Vagina (tissue), 2 donors: ENCODE results near the gene DUSP3. TPM values are rescaled to one million over a fixed set of nuclear protein-coding genes. Genes with fewer than 3 reads are reported as not detected.

Experiments used
- DNase-seq, 2 donors: peaks; one replicate each; pipeline ENCODE4 v3.0.0-alpha.2; 2017; ENCODE audit errors: extremely low spot score in 2 of 2
- H3K27ac ChIP-seq: fragments of 200-600 bp; sonication (generic); one replicate; pipeline ENCODE4 v1.5.1; 2019
- H3K27me3 ChIP-seq: fragments of 200-600 bp; sonication (generic); one replicate; pipeline ENCODE4 v1.5.1; 2019
- H3K36me3 ChIP-seq, 2 donors: fragments of 200-600 bp; sonication (generic); one replicate each; pipeline ENCODE4 v1.5.1; 2017 to 2019
- H3K4me1 ChIP-seq: fragments of 200-600 bp; sonication (generic); one replicate; pipeline ENCODE4 v1.5.1; 2019
- H3K4me3 ChIP-seq, 2 donors: fragments of 200-600 bp; sonication (generic); 1 replicate in 1 of 2; 2 replicates in 1 of 2; pipeline ENCODE4 v1.5.1; 2016 to 2019
- H3K9me3 ChIP-seq: fragments of 200-600 bp; sonication (generic); one replicate; pipeline ENCODE4 v1.5.1; 2019
- CTCF ChIP-seq, 3 experiments: fragments of 450-650 bp in 2 of 3; fragments of 200-600 bp in 1 of 3; sonication (generic) in 1 of 3; IDR thresholded peaks; one replicate each; pipeline ENCODE4 v1.5.1; 2017 to 2019; ENCODE audit warnings: antibody characterized with exemption in 3 of 3, mild to moderate bottlenecking in 2 of 3, moderate library complexity in 2 of 3
- POLR2A ChIP-seq, 2 donors: fragments of 450-650 bp; IDR thresholded peaks; one replicate each; pipeline ENCODE4 v1.6.1; 2017; ENCODE audit warnings: antibody characterized with exemption in 2 of 2, mild to moderate bottlenecking in 2 of 2, moderate library complexity in 2 of 2
- POLR2AphosphoS5 ChIP-seq, 2 donors: sonication (generic); formaldehyde crosslinking; IDR thresholded peaks; one replicate each; pipeline ENCODE4 v1.9.0; 2017; ENCODE audit warnings: antibody characterized with exemption in 2 of 2, mild to moderate bottlenecking in 2 of 2, low read depth in 1 of 2; ENCODE audit not compliant: insufficient read depth in 1 of 2
- intact Hi-C: fragments of 100-400 bp; cut with DNase I; formaldehyde crosslinking; loops from one replicate; pipeline ENCODE4 v1.15.1; 2023
- total RNA-seq: library from RNA; depleted of rRNA; stranded (reverse); fragments of >200 nt; gene quantifications from one replicate; pipeline ENCODE4 v1.2.3, GENCODE V29; 2016

The DUSP3 gene
- total RNA-seq, 1 donor from 2014 or later: 43.5 TPM

GRCh38 chr17:43741636-43742035 lies 37.1 kb downstream of the DUSP3 start:
- no peak for DNase-seq
- Histone ChIP-seq H3K4me3 (no peak overlapping the region), H3K27me3 (no peaks in the 10 kb centered on the region), H3K4me1 (no peaks in the 10 kb centered on the region), H3K9me3 (no peaks in the 10 kb centered on the region), H3K27ac (no peak overlapping the region), H3K36me3 (no peaks in the 10 kb centered on the region)
- TF ChIP-seq CTCF (IDR thresholded peaks at IDR 0.05) (no peak), POLR2AphosphoS5 (IDR thresholded peaks at IDR 0.05; ENCODE audit: insufficient read depth in 1 of 2, low read depth in 1 of 2) (no peak), POLR2A (IDR thresholded peaks at IDR 0.05) (no peak)
- intact Hi-C loops: no loop called here

- TF ChIP-seq CTCF (IDR thresholded peaks at IDR 0.05) (no peak), POLR2AphosphoS5 (IDR thresholded peaks at IDR 0.05; ENCODE audit: insufficient read depth in 1 of 2, low read depth in 1 of 2) (no peak), POLR2A (IDR thresholded peaks at IDR 0.05) (no peak)
- no peaks in the 10 kb centered on the region for H3K36me3 ChIP-seq
- intact Hi-C loops: no loop called here
- no peaks in the 10 kb centered on the region for H3K9me3 ChIP-seq
- DNase-seq: no peak
- no peak overlapping the region for H3K4me3 ChIP-seq
- no peaks in the 10 kb centered on the region for H3K27me3 ChIP-seq
- H3K27ac ChIP-seq: no peak overlapping the region
- H3K4me1 ChIP-seq: no peaks in the 10 kb centered on the region
Measured at GRCh38 chr17:43740541-43740940, 38.2 kb downstream of the DUSP3 start.

GRCh38 chr17:43737722-43738121 lies 41.1 kb downstream of the DUSP3 start:
- intact Hi-C loops: no loop called here
- H3K36me3 ChIP-seq: no peaks in the 10 kb centered on the region
- H3K27ac ChIP-seq: no peak overlapping the region
- no peak for DNase-seq
- H3K27me3 ChIP-seq: no peaks in the 10 kb centered on the region
- no peaks in the 10 kb centered on the region for H3K4me1 ChIP-seq
- no peaks in the 10 kb centered on the region for H3K9me3 ChIP-seq
- TF ChIP-seq POLR2A (IDR thresholded peaks at IDR 0.05) (no peak), POLR2AphosphoS5 (IDR thresholded peaks at IDR 0.05; ENCODE audit: insufficient read depth in 1 of 2, low read depth in 1 of 2) (no peak)
- no peak overlapping the region for H3K4me3 ChIP-seq

- H3K4me1 ChIP-seq: no peaks in the 10 kb centered on the region
- DNase-seq: no peak
- no peaks in the 10 kb centered on the region for H3K9me3 ChIP-seq
- TF ChIP-seq POLR2AphosphoS5 (IDR thresholded peaks at IDR 0.05; ENCODE audit: insufficient read depth in 1 of 2, low read depth in 1 of 2): no peak
- no peak for TF ChIP-seq POLR2A (IDR thresholded peaks at IDR 0.05)
- TF ChIP-seq CTCF (IDR thresholded peaks at IDR 0.05): no peak
- H3K36me3 ChIP-seq: no peaks in the 10 kb centered on the region
- intact Hi-C loops: no loop called here
- H3K27me3 ChIP-seq: no peaks in the 10 kb centered on the region
- no peak overlapping the region for H3K4me3 ChIP-seq
- H3K27ac ChIP-seq: no peak overlapping the region
Measured at GRCh38 chr17:43736389-43736788, 42.4 kb downstream of the DUSP3 start.

- no peak for DNase-seq
- Histone ChIP-seq H3K9me3 (no peaks in the 10 kb centered on the region), H3K4me3 (no peak overlapping the region), H3K36me3 (no peaks in the 10 kb centered on the region), H3K27me3 (no peaks in the 10 kb centered on the region), H3K27ac (no peak overlapping the region), H3K4me1 (no peaks in the 10 kb centered on the region)
- TF ChIP-seq POLR2A (IDR thresholded peaks at IDR 0.05) (no peak), POLR2AphosphoS5 (IDR thresholded peaks at IDR 0.05; ENCODE audit: insufficient read depth in 1 of 2, low read depth in 1 of 2) (no peak), CTCF (IDR thresholded peaks at IDR 0.05) (no peak)
- intact Hi-C loops: no loop called here
Measured at GRCh38 chr17:43734376-43734775, 44.4 kb downstream of the DUSP3 start.
